HG03135 (cell line): Measurements from ENCODE around the gene RAB11FIP3.
"Not testable (repeated sequence)": the region's sequence is repeated elsewhere in the genome, so short reads cannot be mapped to it uniquely, and the experiment has no call there.

ENCODE experiments used
- ATAC-seq: cut with Tn5 transposase; IDR thresholded peaks from one replicate; pipeline ENCODE4 v1.9.1; 2021; ENCODE audit warnings: mild to moderate bottlenecking, moderate library complexity; ENCODE audit not compliant: unreplicated experiment

The RAB11FIP3 gene

DNA sequence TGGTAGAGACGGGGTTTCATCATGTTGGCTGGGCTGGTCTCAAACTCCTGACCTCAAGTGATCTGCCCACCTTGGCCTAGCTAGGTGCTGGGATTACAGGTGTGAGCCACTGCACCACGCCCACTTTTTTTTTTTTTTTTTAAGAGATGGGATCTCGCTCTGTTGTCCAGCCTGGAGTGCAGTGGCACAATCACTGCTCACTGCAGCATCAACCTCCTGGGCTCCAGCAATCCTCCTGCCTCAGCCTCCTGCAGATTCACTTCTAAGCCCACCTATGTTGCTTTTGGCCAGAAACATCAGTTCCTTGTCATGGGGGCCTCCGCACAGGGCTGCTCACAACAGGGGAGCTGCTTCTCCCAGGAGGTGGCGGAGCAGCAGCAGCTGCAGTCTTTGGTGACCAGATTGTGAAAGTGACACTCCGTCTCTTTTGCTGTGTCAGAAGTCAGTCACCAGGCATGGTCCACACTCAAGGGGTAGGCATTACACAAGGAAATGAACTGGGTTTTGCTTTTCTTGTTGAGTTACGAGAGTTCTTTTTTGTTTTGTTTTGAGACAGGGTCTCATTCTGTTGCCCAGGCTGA, 32.9 kb upstream of the RAB11FIP3 start:
- no peak for ATAC-seq

DNA sequence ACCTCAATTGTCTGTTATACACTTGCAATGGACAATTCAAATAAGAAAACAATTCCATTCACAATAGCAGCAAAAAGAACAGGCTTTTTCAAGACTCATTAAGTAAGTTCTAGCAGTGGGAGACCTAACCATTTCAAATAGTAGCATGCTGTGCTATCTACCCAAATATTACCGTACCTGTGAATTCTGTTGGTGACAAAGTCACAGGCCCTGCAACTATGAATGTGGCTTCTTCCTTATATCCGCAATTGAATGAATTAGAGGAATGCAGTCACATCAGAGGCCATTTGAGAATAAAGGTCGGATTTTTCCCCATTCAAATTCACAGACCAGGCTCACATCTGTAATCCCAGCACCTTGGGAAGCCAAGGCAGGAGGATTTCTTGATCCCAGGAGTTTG, 29.2 kb upstream of the RAB11FIP3 start:
- ATAC-seq: no peak

DNA sequence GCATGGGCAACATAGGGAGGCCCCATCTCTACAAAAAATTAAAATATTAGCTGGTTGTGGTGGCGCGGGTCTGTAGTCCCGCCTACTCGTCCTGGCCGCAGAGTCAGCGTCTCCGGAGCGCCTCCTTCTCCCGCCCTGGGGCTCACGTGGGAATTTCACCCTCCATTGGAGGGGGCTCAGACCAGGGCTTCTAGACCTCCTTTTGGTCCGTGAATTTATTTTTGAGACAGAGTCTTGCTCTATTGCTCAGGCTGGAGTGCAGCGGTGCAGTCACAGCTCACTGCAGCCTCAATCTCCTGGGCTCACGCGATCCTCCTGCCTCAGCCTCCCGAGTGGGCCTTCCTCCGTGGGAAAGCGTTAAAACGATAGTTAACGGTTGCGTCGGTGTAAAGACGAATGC, 28.8 kb upstream of the RAB11FIP3 start:
- no peak for ATAC-seq

DNA sequence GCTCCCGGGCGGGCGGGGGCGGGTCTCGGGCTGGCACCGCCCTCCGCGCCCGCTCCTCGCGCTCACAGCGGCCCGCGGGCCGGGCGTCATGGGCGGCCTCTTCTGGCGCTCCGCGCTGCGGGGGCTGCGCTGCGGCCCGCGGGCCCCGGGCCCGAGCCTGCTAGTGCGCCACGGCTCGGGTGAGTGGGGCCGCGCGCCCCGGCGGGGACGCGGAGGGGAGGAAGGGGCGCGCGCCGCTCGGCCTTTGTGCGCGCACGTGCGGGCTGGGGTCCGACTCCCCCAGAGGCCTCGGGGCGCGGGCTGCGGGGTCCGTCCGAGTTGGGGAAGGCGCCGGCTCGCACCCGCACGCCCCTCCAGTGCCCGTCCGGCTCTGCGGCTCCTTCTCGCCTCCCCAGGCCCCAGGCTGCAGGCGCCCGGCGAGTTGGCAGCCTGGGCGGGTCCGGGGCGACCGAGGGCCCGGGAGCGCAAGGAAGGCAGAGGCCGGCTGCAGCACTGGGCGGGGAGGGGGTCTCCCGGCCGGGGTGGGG, 28.3 kb upstream of the RAB11FIP3 start, which contains the start of gene NME4:
Gene NME4 (plus strand): TSS at position 65 of the 527 bp plus-strand sequence. CDS start 24 bp downstream, at position 89.
- ATAC-seq: no peak

DNA sequence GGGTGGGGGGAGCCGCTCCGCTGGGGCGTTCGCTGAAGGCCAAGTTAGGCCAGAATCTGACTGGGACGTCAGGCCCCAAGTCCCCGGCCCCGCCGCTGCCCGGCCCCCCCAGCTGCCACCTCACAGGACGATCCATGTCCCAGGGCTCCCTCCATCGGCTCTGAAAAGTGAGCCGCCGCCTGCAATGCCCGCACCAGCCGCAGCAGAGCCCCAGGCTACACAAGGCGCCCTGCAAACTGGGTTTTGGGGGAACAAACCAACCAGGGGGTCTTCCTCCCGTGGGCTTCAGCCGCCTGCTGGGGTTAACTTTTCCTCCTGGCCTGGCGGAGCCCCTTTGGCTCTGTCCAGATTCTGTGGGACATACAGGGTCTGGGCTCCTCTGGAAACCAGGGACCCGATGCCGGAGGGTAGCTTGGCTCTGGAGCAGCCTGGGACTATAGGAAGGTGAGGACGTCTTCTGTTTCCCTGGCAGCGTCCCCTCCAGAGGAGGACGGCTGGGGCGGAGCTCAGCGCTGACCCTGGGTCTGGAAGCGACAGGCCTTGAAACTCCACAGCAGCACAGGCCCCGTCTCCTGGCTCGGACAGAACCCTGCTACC, 27.6 kb upstream of the RAB11FIP3 start:
- ATAC-seq: no peak

DNA sequence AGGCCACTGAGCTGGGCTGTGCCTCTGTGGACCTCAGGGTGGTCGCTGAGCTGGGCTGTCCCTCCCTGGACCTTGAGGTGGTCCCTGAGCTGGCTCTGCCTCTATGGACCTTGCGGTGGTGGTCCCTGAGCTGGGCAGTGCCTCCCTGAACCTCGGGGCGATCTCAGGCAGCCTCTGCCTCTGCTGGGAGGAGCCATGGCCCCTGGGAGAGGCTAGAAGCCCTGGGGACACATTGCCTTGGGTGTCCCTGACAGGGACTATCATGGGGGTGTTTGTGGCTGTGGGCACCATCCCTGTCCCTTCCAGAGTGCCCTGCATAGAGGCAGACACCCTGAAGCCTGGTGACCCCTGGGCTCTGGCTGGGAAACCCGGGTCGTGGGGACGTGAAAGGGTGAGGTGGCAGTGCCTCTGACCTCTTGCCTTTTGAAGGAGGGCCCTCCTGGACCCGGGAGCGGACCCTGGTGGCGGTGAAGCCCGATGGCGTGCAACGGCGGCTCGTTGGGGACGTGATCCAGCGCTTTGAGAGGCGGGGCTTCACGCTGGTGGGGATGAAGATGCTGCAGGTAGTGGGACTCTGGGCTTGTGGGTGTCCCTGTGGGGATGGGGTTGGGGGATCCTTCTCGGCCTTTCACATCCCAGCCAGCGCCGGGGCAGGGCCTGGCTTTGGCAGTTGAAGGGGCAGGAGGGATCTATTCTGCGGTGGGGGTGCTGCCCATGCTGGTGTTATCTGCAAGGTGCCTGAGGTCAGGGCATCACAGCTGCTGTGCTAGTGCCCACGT, 26.7 kb upstream of the RAB11FIP3 start:
- ATAC-seq: no peak

DNA sequence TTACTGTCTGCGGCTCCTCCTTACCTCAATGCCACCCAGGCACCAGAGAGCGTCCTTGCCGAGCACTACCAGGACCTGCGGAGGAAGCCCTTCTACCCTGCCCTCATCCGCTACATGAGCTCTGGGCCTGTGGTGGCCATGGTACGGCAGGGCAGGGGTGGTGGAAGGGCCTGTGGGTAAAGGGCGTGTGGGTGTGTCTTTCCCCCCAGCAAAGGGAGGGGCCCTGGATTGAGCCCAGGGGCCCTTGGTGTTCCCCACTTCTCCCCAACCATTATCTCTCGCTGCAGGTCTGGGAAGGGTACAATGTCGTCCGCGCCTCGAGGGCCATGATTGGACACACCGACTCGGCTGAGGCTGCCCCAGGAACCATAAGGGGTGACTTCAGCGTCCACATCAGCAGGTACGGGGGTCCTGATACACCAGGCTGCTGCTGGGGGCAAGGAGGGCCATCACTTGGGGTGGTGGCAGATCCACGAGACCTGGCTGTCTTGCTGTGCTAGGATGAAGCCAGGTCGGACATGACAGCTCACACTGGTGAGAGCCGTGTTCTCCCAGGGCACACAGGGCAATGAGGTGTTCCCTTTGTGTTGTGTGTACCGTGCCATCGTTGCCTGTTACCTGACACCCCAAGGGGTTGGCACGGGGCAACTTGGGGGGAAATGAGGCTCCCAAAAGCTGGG, 26.0 kb upstream of the RAB11FIP3 start:
- no peak for ATAC-seq

DNA sequence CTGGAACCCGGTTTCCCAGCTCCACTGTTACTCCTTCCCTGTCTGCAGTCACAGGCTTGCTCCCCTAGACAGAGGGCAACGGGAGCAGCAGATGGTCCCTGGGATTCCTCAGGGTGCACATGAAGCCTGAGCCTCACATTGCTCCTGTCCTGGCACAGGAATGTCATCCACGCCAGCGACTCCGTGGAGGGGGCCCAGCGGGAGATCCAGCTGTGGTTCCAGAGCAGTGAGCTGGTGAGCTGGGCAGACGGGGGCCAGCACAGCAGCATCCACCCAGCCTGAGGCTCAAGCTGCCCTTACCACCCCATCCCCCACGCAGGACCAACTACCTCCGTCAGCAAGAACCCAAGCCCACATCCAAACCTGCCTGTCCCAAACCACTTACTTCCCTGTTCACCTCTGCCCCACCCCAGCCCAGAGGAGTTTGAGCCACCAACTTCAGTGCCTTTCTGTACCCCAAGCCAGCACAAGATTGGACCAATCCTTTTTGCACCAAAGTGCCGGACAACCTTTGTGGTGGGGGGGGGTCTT, 25.3 kb upstream of the RAB11FIP3 start:
- no peak for ATAC-seq

DNA sequence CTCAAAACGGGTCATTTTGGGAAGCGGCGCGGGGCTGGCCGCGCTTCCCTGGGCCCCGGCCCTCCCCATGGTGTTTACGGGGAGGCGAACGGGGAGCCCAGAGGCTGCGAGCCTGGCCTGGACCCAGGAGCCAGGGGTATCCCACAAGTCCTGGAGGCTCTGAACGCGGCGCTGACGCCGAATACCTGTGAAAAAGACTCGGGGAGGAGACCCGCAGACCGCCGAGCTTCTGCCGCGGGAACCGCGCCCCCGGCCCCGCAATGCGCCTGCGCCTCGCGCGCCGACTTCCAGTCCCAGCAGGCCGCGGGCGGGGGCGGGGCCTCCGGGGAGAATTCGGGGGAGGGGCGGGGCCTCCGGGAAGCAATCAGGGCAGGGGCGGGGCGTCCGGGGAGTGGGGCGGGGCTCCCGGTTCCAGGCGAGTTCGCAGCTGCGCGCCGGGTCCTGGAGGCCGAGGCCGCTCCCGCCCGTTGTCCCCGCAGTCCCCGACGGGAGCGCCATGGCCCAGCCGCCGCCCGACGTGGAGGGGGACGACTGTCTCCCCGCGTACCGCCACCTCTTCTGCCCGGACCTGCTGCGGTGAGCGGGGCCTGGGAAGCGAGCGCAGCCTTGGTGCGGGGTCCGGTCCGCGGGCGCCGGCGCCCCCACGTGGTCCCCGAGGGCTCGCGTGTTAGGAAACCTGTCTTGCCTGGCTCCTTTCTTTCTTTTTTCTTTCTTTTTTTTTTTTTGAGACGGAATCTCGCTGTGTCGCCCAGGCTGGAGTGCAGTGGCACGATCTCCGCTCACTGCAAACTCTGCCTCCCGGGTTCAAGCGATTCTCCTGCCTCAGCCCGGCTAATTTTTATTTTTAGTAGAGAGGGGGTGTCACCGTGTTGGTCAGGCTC, 23.7 kb upstream of the RAB11FIP3 start, which contains the start of gene DECR2:
Gene DECR2 (plus strand): TSS at position 418 of the 881 bp plus-strand sequence. CDS start 79 bp downstream, at position 497.
- peak; percentile 53 for ATAC-seq

DNA sequence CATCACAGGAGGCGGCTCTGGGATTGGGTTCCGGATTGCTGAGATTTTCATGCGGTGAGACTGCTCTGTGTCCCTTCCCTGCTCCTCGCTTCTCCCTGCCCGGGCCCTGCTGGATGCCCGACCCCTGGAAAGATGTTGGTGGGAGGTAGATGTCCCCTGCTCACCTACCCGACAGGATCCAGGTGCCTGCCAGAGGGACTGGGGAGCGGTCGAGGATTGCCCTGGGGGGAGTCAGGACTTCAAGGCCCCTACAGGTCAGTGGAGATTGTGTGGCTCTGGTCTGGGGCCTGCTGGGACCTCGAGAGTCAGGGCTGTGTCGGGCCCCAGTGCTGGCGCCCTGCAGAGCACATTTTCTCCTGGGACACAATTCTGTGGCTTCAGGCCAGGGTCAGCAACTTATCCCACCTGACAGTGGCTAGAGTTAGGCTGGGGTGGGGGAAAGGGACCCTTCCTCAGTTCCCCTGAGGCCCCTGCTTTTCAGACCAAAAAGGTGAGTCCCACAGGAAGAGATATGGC, 20.4 kb upstream of the RAB11FIP3 start:
- no peak for ATAC-seq

DNA sequence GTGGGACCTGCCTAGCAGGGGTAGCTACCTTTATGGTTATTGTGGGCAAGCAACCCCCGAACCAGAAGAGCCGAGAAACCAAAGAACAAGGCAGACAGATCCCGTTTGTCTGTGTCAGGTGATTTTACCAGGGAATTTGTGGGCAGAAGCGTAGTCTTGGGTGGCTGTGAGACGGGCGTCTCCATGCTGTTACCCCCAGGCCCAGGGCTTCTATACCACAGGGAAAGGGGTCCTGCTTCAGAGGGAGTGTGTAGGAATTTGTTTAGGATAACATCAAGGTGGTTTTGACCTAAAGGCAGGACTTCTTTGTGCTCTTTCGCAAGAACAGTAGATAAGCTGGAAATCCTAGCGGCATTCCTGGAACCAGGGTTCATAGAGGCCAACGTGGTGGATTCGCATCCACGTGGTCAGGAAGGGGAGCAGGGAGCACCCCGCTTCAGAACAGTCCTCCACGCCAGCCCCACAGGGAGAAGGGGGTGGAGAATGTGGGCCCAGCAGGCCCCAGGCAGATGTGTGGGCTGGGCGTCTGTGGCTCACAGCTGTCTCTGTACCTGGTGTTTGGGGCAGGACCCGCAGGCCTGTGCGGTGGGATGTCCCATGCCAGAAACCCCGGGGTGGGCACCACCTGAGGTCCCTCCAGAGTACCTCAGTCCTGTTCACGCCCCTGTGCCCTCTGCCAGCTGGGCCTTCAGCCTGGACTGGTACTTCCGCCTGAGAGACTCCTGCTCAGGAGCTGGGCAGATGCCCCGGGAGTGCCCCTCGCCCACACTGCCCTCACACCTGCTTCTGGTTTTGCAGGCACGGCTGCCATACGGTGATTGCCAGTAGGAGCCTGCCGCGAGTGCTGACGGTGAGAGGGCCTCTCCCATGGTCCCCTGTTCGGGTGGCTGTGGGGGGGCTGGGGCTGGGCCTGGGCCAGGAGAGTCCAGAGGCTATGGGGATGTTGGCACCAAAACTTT, 19.6 kb upstream of the RAB11FIP3 start:
- ATAC-seq: no peak

DNA sequence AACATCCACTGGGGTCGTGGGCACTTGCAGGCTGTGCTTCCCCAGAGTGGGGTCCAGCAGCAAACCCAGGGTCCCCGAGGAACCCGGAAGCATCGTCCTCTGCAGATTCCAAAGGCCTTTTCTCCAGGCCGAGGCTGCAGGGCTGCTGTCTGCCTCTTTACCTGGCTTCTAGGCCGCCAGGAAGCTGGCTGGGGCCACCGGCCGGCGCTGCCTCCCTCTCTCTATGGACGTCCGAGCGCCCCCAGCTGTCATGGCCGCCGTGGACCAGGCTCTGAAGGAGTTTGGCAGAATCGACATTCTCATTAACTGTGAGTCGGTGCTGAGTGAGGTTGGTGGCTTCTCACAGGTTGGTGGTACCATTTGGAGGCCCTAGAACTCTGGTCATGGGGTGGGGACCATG, 18.2 kb upstream of the RAB11FIP3 start:
- ATAC-seq: no peak

DNA sequence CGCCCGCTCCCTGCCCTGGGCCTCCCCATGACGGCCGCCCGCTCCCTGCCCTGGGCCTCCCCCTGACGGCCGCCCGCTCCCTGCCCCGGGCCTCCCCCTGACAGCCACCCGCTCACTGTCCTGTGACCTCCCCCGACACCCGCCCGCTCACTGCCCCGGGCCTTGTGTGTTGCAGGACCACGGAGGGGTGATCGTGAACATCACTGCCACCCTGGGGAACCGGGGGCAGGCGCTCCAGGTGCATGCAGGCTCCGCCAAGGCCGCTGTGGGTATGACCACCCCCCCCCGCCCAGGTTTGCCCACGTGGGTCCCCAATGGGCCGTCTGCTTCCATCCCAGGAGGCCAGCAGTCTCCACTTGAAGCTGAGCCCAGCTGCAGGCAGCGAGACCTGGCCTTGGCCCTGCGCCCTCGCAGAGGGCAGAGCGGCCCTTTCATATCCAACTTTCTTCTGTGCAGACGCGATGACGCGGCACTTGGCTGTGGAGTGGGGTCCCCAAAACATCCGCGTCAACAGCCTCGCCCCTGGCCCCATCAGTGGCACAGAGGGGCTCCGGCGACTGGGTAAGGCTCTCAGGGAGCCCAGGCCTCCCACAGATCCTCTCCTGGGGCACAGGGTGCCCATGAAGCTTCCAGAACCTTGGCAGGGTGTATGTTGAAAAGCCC, 14.8 kb upstream of the RAB11FIP3 start:
- ATAC-seq: no peak

DNA sequence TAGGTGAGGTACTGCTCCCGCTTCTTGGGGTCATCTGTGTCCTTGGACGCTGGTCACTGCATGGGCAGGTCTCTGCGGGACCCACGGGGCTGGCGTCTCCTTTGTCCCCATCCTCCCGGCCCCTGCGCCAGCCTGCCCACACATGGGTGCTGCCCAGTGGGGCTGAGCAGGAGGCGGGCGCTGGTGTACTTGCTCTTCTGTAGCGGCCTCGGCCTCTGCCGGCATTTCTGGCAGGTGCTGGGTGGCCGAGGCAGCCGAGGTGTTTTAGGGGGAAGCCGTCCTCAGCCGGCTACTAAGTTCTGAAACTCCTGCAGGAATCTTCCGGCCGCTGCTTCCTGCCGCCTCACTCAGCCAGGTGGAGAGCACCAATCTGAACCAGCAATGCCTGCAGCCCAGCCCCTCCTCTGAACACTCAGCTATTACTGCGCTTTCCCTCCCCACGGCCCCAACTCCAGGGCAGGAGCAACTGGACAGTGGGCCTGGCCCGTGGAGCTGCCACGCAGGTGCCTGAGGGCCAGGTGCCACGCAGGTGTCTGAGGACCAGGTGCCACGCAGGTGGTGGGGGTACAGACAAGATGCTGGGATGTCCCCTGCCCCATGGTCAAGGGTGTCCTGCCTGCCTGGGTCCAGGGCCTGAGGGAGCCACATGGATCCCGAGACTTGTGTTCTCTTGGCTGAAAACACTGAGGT, 13.7 kb upstream of the RAB11FIP3 start:
- no peak for ATAC-seq

DNA sequence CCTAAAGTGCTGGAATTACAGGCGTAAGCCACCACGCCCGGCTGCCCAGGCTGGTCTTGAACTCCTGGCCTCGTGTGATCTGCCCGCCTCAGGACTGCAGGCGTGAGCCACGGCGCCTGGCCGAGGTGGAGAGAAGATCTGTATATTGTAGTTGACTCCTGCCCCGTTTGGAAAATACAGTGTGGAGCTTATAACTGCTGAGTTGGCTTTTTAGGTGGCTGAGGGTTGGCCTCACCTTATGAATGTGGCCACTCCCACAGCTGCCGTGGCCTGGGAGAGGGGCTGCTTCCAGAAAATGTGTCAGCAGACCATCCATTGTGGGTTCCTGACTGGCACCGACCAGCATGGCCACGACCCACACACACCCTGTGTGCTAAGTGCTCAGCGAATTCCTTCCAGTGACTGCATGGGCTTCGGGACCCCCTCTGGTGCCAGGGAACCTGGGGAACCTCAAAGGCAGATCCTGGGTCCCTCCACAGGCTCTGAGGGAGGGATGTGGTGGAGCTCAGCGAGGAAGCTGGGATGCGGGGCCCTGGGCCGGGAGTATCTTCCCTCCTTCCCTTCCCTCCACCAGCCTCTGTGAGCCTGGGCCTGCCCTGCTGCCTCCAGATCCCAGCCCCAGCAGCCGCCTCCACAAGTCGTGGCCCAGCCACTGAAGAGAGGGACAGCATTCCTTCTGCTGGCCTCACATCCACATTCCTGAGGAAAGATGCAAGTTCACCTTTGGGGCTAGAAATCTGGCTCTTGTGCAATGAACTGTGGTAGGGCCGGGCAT, 10.9 kb upstream of the RAB11FIP3 start:
- ATAC-seq: no peak

DNA sequence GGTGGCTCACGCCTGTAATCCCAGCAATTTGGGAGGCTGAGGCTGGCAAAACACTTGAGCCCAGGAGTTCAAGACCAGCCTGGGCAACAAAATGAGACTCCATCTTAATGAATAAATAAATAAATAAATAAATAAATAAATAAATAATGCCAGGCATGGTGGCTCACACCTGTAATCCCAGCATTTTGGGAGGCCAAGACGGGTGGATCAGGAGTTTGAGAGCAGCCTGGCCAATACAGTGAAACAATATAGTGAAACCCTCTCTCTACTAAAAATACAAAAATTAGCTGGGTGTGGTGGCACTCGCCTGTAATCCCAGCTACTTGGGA, 10.3 kb upstream of the RAB11FIP3 start:
- not testable (repeated sequence) for ATAC-seq

DNA sequence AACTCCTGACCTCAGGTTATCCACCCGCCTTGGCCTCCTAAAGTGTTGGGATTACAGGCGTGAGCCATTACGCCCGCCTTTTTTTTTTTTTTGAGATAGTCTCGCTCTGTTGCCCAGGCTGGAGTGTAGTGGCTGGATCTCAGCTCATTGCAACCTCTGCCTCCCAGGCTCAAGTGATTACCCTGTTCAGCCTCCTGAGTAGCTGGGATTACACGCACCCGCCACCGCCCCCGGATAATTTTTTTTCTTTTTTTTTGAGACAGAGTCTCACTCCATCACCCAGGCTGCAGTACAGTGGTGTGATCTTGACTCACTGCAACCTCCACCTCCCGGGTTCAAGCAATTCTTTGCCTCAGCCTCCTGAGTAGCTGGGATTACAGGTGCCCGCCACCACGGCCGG, 3.3 kb upstream of the RAB11FIP3 start:
- ATAC-seq: not testable (repeated sequence)
